NCI-H1092 (cell line): ENCODE results near the gene GTF2F2.

Experiments
- DNase-seq: peaks from one replicate; lab custom pipeline; 2025; lab: John Stamatoyannopoulos, UW

GTF2F2 gene

GRCh38 chr13:45119991-45120864, at the start of gene GTF2F2:
GTF2F2 (plus strand) TSS chr13:45120510; CDS start chr13:45120656, 146 bp downstream.
- peak; percentile 75 for DNase-seq

GRCh38 chr13:45073809-45074208, 46.5 kb upstream of the GTF2F2 start:
- no peak for DNase-seq

GRCh38 chr13:45074721-45075120, 45.6 kb upstream of the GTF2F2 start:
- no peak for DNase-seq

- no peak for DNase-seq
Observed at GRCh38 chr13:45078003-45078402, 42.3 kb upstream of the GTF2F2 start.

- no peak for DNase-seq
Observed at GRCh38 chr13:45082964-45083363, 37.3 kb upstream of the GTF2F2 start.

GRCh38 chr13:45084515-45084914, 35.8 kb upstream of the GTF2F2 start:
- no peak for DNase-seq

- no peak for DNase-seq
Observed at GRCh38 chr13:45086484-45086883, 33.8 kb upstream of the GTF2F2 start.

GRCh38 chr13:45092663-45093062, 27.6 kb upstream of the GTF2F2 start:
- no peak for DNase-seq

- DNase-seq, result no peak
Observed at GRCh38 chr13:45100573-45101262, 19.6 kb upstream of the GTF2F2 start.

GRCh38 chr13:45101327-45102018, 18.8 kb upstream of the GTF2F2 start:
- no peak for DNase-seq

GRCh38 chr13:45102136-45102507, 18.2 kb upstream of the GTF2F2 start:
- no peak for DNase-seq

- DNase-seq, result no peak
Observed at GRCh38 chr13:45103449-45103848, 16.9 kb upstream of the GTF2F2 start.

- DNase-seq, result no peak
Observed at GRCh38 chr13:45104261-45104660, 16.0 kb upstream of the GTF2F2 start.

- DNase-seq, result no peak
Observed at GRCh38 chr13:45105895-45106294, 14.4 kb upstream of the GTF2F2 start.

GRCh38 chr13:45107539-45107938, 12.8 kb upstream of the GTF2F2 start:
- DNase-seq, result no peak

GRCh38 chr13:45108716-45109101, 11.6 kb upstream of the GTF2F2 start:
- DNase-seq, result no peak

GRCh38 chr13:45109102-45109720, 11.1 kb upstream of the GTF2F2 start:
- no peak for DNase-seq

- DNase-seq, result no peak
Observed at GRCh38 chr13:45113233-45114224, 6.8 kb upstream of the GTF2F2 start.

- no peak for DNase-seq
Observed at GRCh38 chr13:45119469-45119990, 780 bp upstream of the GTF2F2 start.

- no peak for DNase-seq
Observed at GRCh38 chr13:45120967-45121831, 889 bp downstream of the GTF2F2 start.
